HepG2 (cell line): ENCODE measurements around the gene PCSK6. TPM values are rescaled to one million over a fixed set of nuclear protein-coding genes. Genes with fewer than 3 reads are reported as not detected.

Source experiments
- ATAC-seq: fragments of 200-7000 bp; cut with Tn5 transposase; 3 replicates; pipeline ENCODE4 v1.9.1; 2020; ENCODE audit warnings: mild to moderate bottlenecking, moderate library complexity
- BruUV-seq: library from RNA; stranded (reverse); fragments of 400-500 nt; replicated peaks from 2 replicates; lab custom pipeline; 2021; lab: Mats Ljungman, UMichigan
- CTCF ChIA-PET: fragments of 300-600 bp; formaldehyde crosslinking; extraction: SDS; loops from one replicate; lab custom pipeline; 2021; ENCODE audit warnings: low total read pairs, inconsistent platforms, low intra/inter-chr PET ratio; lab: Yijun Ruan, JAX
- POLR2A ChIA-PET: fragments of 350-600 bp; sonication (Branson Sonifier 250); formaldehyde crosslinking; loops from one replicate; lab custom pipeline; 2020; ENCODE audit warnings: antibody characterized with exemption, inconsistent platforms; lab: Yijun Ruan, JAX
- DNase-seq: peaks from one replicate; pipeline ENCODE4 v3.0.0-alpha.2; 2015; ENCODE audit warnings: low spot score
- FAIRE-seq: peaks from 3 replicates; lab custom pipeline; 2011; peaks lifted over from hg19 to GRCh38; lab: Jason Lieb, UNC
- H2AFZ ChIP-seq: one replicate; pipeline ENCODE4 v1.6.1; 2011; ENCODE audit warnings: low read length, inconsistent platforms
- H3K27ac ChIP-seq: fragments of 300-600 bp; 3 replicates; pipeline ENCODE4 v1.8.0; 2011; ENCODE audit warnings: mixed run types, mild to moderate bottlenecking, mixed read lengths, low read length, inconsistent platforms; ENCODE audit not compliant: insufficient read depth; ENCODE audit errors: extremely low read length
- H3K27me3 ChIP-seq, 2 experiments: fragments of 200-600 bp in 1 of 2; 2 replicates in 1 of 2; 3 replicates in 1 of 2; pipeline versions ENCODE4 v1.6.0 to v1.8.0; 2011; ENCODE audit warnings: low read length in 2 of 2, mild to moderate bottlenecking in 2 of 2, moderate library complexity in 2 of 2, inconsistent platforms in 1 of 2; ENCODE audit not compliant: insufficient read depth in 2 of 2, control insufficient read depth in 1 of 2
- H3K36me3 ChIP-seq, 2 experiments: fragments of 200-600 bp in 1 of 2; replicated peaks in 1 of 2; 2 replicates in 1 of 2; 3 replicates in 1 of 2; pipeline versions ENCODE4 v1.5.1 to v1.8.0; 2011; ENCODE audit warnings: low read length in 2 of 2, inconsistent platforms in 1 of 2; ENCODE audit not compliant: insufficient read depth in 2 of 2, control insufficient read depth in 1 of 2
- H3K4me1 ChIP-seq: 2 replicates; pipeline ENCODE4 v1.5.1; 2012; ENCODE audit warnings: low read length, inconsistent platforms; ENCODE audit not compliant: insufficient read depth
- H3K4me2 ChIP-seq: 2 replicates; pipeline ENCODE4 v1.6.0; 2011; ENCODE audit warnings: low read depth, low read length, inconsistent platforms
- H3K4me3 ChIP-seq, 3 experiments: fragments of 200-600 bp in 1 of 3; sonication (generic), shearing (Covaris generic) in 1 of 3; replicated peaks in 1 of 3; 2 replicates each; pipeline ENCODE4 v1.5.1; 2011 to 2016; ENCODE audit warnings: low read length in 3 of 3, inconsistent platforms in 2 of 3, low read depth in 2 of 3, mild to moderate bottlenecking in 2 of 3, control low read depth in 1 of 3, mixed read lengths in 1 of 3; ENCODE audit not compliant: insufficient read depth in 1 of 3
- H3K79me2 ChIP-seq: one replicate; pipeline ENCODE4 v1.6.1; 2011; ENCODE audit warnings: low read length, inconsistent platforms; ENCODE audit not compliant: insufficient read depth
- H3K9ac ChIP-seq: 2 replicates; pipeline ENCODE4 v1.6.0; 2011; ENCODE audit warnings: mild to moderate bottlenecking, low read depth, low read length, inconsistent platforms; ENCODE audit not compliant: insufficient read depth
- H3K9me3 ChIP-seq: 2 replicates; pipeline ENCODE4 v1.5.1; 2012; ENCODE audit warnings: mild to moderate bottlenecking, low read length
- H4K20me1 ChIP-seq: 2 replicates; pipeline ENCODE4 v1.6.0; 2011; ENCODE audit warnings: inconsistent platforms, mild to moderate bottlenecking, low read length, moderate library complexity; ENCODE audit not compliant: insufficient read depth
- ASH2L ChIP-seq: fragments of 300-600, 200-600 bp; sonication (generic); IDR thresholded peaks from 2 replicates; pipeline ENCODE4 v1.7.0; 2017; ENCODE audit warnings: low read depth, mild to moderate bottlenecking, moderate library complexity, mixed read lengths, low read length; ENCODE audit not compliant: insufficient read length
- BATF2 ChIP-seq: sonication (generic); formaldehyde crosslinking; IDR thresholded peaks from 2 replicates; pipeline ENCODE4 v1.8.0; 2022; ENCODE audit warnings: mild to moderate bottlenecking, missing genetic modification reagents, moderate library complexity
- MATR3 ChIP-seq: sonication (generic); formaldehyde crosslinking; IDR thresholded peaks from 2 replicates; pipeline ENCODE4 v1.4.0; 2020; ENCODE audit warnings: missing genetic modification reagents
- NCOA1 ChIP-seq: sonication (generic); formaldehyde crosslinking; IDR thresholded peaks from 2 replicates; pipeline ENCODE4 v1.9.0; 2021; ENCODE audit warnings: missing genetic modification reagents
- POLR2G ChIP-seq: fragments of 200-400 bp; formaldehyde crosslinking; IDR thresholded peaks from 2 replicates; pipeline ENCODE4 v1.6.1; 2018; ENCODE audit warnings: mild to moderate bottlenecking, low read depth, low read length, moderate library complexity
- TRAFD1 ChIP-seq: sonication (generic); formaldehyde crosslinking; IDR thresholded peaks from 2 replicates; pipeline ENCODE4 v1.5.1; 2020; ENCODE audit warnings: missing genetic modification reagents, mild to moderate bottlenecking, borderline replicate concordance
- USF2 ChIP-seq, 2 experiments: sonication (generic) in 1 of 2; formaldehyde crosslinking in 1 of 2; IDR thresholded peaks; 2 replicates each; pipeline versions ENCODE4 v1.5.1 to v1.6.1; 2011 to 2020; ENCODE audit warnings: borderline replicate concordance in 1 of 2, low read depth in 1 of 2, low read length in 1 of 2, mild to moderate bottlenecking in 1 of 2, missing genetic modification reagents in 1 of 2, moderate library complexity in 1 of 2
- XBP1 ChIP-seq: sonication (generic); formaldehyde crosslinking; IDR thresholded peaks from 2 replicates; pipeline ENCODE4 v1.5.0; 2020; ENCODE audit warnings: missing genetic modification reagents
- ZBTB3 ChIP-seq: sonication (generic); formaldehyde crosslinking; IDR thresholded peaks from 2 replicates; pipeline ENCODE4 v1.4.0; 2020; ENCODE audit warnings: low read depth, mild to moderate bottlenecking, moderate library complexity, missing genetic modification reagents, borderline replicate concordance
- ZNF788 ChIP-seq: sonication (generic); formaldehyde crosslinking; IDR thresholded peaks from 2 replicates; pipeline ENCODE4 v1.5.0; 2020; ENCODE audit warnings: mild to moderate bottlenecking, missing genetic modification reagents, borderline replicate concordance
- WGBS: methylation state at CpG from one replicate; pipeline ENCODE4 v1.1.6; 2017; ENCODE audit warnings: low lambda C conversion rate; 5-methylcytosine and 5-hydroxymethylcytosine counted together
- in situ Hi-C: cut with HindIII; loops from 2 replicates; pipeline ENCODE4 v1.10.0; 2017; ENCODE audit warnings: low pct_unique_long_range_greater_than_20kb; ENCODE audit not compliant: extremely low pct_ligation_motif_present
- intact Hi-C: fragments of 100-400 bp; cut with micrococcal nuclease; formaldehyde crosslinking; loops from one replicate; pipeline ENCODE4 v1.10.0; 2022; ENCODE audit not compliant: unreplicated experiment
- polyA plus RNA-seq, 8 experiments: library from polyadenylated mRNA; depleted of rRNA in 3 of 8; stranded (reverse) in 7 of 8; unstranded in 1 of 8; fragments of >200 nt; fragmentation: Illumina TruSeq in 4 of 8; extraction: Trizol in 4 of 8; gene quantifications; 2 replicates each; pipeline versions ENCODE4 v1.2.1 to v1.2.3, GENCODE V29; 2011 to 2016; ENCODE audit warnings: low read depth in 4 of 8, missing spikeins in 1 of 8, mixed read lengths in 1 of 8; ENCODE audit not compliant: insufficient read depth in 1 of 8
- total RNA-seq, 5 experiments: library from RNA; depleted of rRNA; stranded (reverse); fragments of >200 nt; fragmentation: Illumina TruSeq; extraction: Trizol; gene quantifications; 2 replicates each; pipeline ENCODE4 v1.2.3, GENCODE V29; 2016; ENCODE audit warnings: low read depth in 1 of 5
- TF ChIP-seq, protein P1 (sequence below): sonication (generic); formaldehyde crosslinking; IDR thresholded peaks from 2 replicates; pipeline ENCODE4 v1.5.0; 2020; ENCODE audit warnings: missing genetic modification reagents, mild to moderate bottlenecking, borderline replicate concordance
- TF ChIP-seq, protein P2 (sequence below): sonication (generic); formaldehyde crosslinking; IDR thresholded peaks from 2 replicates; pipeline ENCODE4 v1.4.0; 2020; ENCODE audit warnings: missing genetic modification reagents
- TF ChIP-seq, protein P3 (sequence below): IDR thresholded peaks from 2 replicates; pipeline ENCODE4 v1.6.1; 2012; ENCODE audit warnings: low read depth, low read length, improper control_type of control experiment

The PCSK6 gene
- total and polyA plus RNA-seq, 2 of the 13 experiments (the other 11 are each of a cell fraction or from before 2014, with no cell fraction given): 56.5 to 155 TPM

GRCh38 chr15:101295607-101296161, 193.8 kb downstream of the PCSK6 start:
- peak overlapping the region; percentile 89 for H3K4me2 ChIP-seq
- POLR2A ChIA-PET: interaction anchor here (0.6 to 2.1 kb wide), 8 partner anchors 8 to 321 kb away, joined by 3 to 13 read pairs (median 3); no protein-coding TSS in a partner anchor
- H3K9ac ChIP-seq: peak overlapping the region; percentile 95
- no peaks in the 10 kb centered on the region for H3K9me3 ChIP-seq
- TSS peak; percentile 83 for BruUV-seq
- peak overlapping the region; percentile 85 for H3K27ac ChIP-seq
- in situ Hi-C loops: loop anchor here (10.0 kb wide), 1 partner anchor 199 kb away; no protein-coding TSS in a partner anchor
- H3K4me3 ChIP-seq: peak overlapping the region; percentile 66 to 90 (median 77)
- under 1% methylated on average over 11 of the region's 20 CpGs for WGBS
- H2AFZ ChIP-seq: no peak overlapping the region
- peaks cover 0 to 7% of the 10 kb centered on the region in 2 experiments; a peak in 1 of 5 replicates for H3K36me3 ChIP-seq
- peaks cover 52% of the 10 kb centered on the region for H3K79me2 ChIP-seq
- intact Hi-C loops: no loop called here
- H4K20me1 ChIP-seq: peaks cover 19% of the 10 kb centered on the region
- peaks cover 38% of the 10 kb centered on the region for H3K4me1 ChIP-seq
- CTCF ChIA-PET: no interaction called here
- DNase-seq: no peak
- peak; percentile 87 for ATAC-seq
- no peaks in the 10 kb centered on the region; a peak in 1 of 5 replicates for H3K27me3 ChIP-seq
- FAIRE-seq: no peak
- TF ChIP-seq XBP1 (CRISPR knock-in tag) (no peak), TRAFD1 (no peak), ASH2L (no peak), ZBTB3 (CRISPR knock-in tag) (no peak), BATF2 (CRISPR knock-in tag) (no peak), MATR3 (CRISPR knock-in tag) (no peak), USF2 (IDR thresholded peaks at IDR 0.05; ENCODE audit: low read depth, low read length) (no peak), USF2 (CRISPR knock-in tag; IDR thresholded peaks at IDR 0.05; ENCODE audit: borderline replicate concordance) (0 out of 2 replicates have a peak, but pooled peaks have one; percentile 7), ZNF788 (0 out of 2 replicates have a peak, but pooled peaks have one; percentile 16), POLR2G (peak; percentile 7; the same call in 1 of the 2 replicates), NCOA1 (CRISPR knock-in tag) (0 out of 2 replicates have a peak, but pooled peaks have one; percentile 3)
- TF ChIP-seq, protein P1, sequence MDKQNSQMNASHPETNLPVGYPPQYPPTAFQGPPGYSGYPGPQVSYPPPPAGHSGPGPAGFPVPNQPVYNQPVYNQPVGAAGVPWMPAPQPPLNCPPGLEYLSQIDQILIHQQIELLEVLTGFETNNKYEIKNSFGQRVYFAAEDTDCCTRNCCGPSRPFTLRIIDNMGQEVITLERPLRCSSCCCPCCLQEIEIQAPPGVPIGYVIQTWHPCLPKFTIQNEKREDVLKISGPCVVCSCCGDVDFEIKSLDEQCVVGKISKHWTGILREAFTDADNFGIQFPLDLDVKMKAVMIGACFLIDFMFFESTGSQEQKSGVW (CRISPR knock-in tag): no peak
- TF ChIP-seq, protein P2, sequence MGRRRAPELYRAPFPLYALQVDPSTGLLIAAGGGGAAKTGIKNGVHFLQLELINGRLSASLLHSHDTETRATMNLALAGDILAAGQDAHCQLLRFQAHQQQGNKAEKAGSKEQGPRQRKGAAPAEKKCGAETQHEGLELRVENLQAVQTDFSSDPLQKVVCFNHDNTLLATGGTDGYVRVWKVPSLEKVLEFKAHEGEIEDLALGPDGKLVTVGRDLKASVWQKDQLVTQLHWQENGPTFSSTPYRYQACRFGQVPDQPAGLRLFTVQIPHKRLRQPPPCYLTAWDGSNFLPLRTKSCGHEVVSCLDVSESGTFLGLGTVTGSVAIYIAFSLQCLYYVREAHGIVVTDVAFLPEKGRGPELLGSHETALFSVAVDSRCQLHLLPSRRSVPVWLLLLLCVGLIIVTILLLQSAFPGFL (CRISPR knock-in tag): no peak
- TF ChIP-seq, protein P3, sequence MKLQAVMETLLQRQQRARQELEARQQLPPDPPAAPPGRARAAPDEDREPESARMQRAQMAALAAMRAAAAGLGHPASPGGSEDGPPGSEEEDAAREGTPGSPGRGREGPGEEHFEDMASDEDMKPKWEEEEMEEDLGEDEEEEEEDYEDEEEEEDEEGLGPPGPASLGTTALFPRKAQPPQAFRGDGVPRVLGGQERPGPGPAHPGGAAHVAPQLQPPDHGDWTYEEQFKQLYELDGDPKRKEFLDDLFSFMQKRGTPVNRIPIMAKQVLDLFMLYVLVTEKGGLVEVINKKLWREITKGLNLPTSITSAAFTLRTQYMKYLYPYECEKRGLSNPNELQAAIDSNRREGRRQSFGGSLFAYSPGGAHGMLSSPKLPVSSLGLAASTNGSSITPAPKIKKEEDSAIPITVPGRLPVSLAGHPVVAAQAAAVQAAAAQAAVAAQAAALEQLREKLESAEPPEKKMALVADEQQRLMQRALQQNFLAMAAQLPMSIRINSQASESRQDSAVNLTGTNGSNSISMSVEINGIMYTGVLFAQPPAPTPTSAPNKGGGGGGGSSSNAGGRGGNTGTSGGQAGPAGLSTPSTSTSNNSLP: 0 out of 2 replicates have a peak, but pooled peaks have one; percentile 17
